Esophagus muscularis mucosa (tissue), 4 donors: Measurements from ENCODE around the gene TMEM87B.

Source experiments
- CTCF ChIP-seq, 3 experiments: fragments of 200-600 bp in 2 of 3; fragments of 450-650 bp in 1 of 3; sonication (generic) in 2 of 3; IDR thresholded peaks; one replicate each; pipeline ENCODE4 v1.5.1; 2017 to 2019; ENCODE audit warnings: antibody characterized with exemption in 3 of 3, mild to moderate bottlenecking in 2 of 3, moderate library complexity in 1 of 3
- EP300 ChIP-seq: sonication (generic); formaldehyde crosslinking; IDR thresholded peaks from one replicate; pipeline ENCODE4 v1.6.1; 2017; ENCODE audit warnings: antibody characterized with exemption
- POLR2A ChIP-seq: fragments of 450-650 bp; IDR thresholded peaks from one replicate; pipeline ENCODE4 v1.6.1; 2017; ENCODE audit warnings: antibody characterized with exemption, moderate library complexity, mild to moderate bottlenecking, low read depth
- POLR2AphosphoS5 ChIP-seq, 2 donors: sonication (generic); formaldehyde crosslinking; IDR thresholded peaks; one replicate each; pipeline ENCODE4 v1.6.1; 2017; ENCODE audit warnings: antibody characterized with exemption in 2 of 2

- TF ChIP-seq CTCF (IDR thresholded peaks at IDR 0.05) (no peak), POLR2A (no peak), POLR2AphosphoS5 (IDR thresholded peaks at IDR 0.05) (no peak), EP300 (no peak)
Observed at GRCh38 chr2:112134120-112134519, 79.1 kb downstream of the TMEM87B start.
